HG03103 (cell line): Measurements from ENCODE around the gene CDON.

Source experiments
- ATAC-seq: cut with Tn5 transposase; IDR thresholded peaks from one replicate; pipeline ENCODE4 v1.9.1; 2021; ENCODE audit warnings: low read depth; ENCODE audit not compliant: unreplicated experiment

Gene CDON

DNA sequence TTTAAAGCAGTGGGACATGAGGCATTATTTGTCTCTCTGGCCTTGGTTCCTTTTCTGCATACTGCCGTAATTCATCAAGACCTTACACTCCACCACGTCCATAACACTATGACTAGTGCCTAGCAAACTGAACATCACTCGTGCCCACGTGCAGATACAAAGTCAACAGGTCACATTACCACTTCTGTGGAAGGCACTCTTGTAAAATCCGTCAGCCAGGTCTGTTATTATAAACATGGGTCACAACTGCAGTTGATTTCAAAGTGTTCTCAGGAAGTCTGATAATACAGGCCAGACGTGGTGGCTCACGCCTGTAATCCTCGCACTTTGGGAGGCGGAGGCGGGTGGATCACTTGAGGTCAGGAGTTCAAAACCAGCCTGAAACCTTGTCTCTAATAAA, 102.7 kb downstream of the CDON start:
- ATAC-seq, result no peak

DNA sequence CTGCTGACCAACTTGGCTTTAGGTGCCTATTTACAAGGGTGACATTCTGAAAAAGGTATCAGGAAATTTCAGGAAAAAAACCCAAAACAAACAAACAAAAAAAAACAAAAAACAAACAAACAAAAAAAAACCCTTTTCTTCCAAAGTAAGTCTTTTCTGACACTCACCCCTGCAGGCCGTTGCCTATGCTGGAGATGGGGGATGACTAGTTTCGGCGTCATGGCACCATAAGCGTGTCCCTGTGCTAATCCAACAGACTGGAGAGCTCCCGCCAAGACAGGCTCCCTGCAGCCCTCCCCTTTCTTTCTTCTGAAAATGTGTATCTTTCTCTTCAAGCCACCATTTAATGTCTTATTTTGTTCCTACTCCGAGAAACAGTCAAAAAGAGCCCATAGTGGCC, 103.2 kb downstream of the CDON start:
- no peak for ATAC-seq

DNA sequence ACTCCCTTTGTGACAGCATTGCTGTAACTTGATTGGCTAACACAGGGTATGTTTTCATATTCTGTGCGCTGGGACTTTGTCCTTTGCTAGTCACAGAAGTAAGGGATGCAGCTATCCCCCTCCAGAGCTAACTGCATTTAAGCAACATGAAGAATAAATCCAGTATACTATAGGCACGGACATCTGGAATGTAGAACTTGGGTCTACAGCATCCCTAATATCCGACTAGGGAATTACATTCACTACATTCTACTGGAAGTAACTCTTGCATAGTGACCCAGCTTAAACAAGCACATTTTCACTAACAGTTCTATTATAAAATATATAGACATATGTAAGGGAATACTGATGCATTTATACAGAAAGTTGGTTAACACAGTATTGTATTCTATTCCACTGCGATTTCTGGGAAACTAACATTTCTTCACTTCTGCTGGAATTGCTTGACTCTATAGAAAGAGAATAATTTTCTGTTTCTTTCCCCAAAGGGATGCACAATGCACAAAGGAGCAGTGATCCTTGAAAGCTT, 103.7 kb downstream of the CDON start:
- no peak for ATAC-seq

DNA sequence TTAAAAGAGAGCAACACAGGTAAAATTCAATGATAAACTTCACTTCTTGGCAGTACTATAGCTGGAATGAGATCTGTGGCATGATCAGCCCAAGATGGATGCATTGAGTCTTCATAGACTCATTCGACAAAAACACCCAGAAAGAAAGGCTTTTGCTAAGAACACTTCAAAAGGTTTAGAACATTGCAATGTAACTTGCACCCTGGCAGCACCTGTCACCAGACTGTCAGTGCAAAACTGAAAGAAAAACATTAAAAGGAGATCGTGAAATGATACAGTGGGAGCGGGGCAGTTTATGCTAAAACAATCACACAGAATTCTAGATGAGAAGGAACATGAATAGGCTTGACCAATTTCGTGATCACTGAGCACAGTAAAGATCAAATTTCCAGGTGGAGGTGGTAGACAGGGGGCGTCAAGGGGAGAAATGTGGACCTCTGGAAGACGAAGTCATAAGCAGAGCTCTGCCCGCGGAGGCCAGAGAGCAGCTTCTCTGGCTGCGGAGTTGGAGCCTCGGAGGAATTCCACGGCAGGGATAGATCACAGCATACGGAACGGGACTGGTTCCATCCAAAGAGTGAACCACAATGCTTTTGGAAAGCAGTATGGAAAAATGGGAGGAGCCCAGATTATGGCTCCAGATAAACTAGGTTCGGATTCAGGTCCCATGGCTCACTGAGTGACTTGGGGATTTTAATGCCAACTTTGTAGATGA, 104.9 kb downstream of the CDON start:
- ATAC-seq, result no peak

DNA sequence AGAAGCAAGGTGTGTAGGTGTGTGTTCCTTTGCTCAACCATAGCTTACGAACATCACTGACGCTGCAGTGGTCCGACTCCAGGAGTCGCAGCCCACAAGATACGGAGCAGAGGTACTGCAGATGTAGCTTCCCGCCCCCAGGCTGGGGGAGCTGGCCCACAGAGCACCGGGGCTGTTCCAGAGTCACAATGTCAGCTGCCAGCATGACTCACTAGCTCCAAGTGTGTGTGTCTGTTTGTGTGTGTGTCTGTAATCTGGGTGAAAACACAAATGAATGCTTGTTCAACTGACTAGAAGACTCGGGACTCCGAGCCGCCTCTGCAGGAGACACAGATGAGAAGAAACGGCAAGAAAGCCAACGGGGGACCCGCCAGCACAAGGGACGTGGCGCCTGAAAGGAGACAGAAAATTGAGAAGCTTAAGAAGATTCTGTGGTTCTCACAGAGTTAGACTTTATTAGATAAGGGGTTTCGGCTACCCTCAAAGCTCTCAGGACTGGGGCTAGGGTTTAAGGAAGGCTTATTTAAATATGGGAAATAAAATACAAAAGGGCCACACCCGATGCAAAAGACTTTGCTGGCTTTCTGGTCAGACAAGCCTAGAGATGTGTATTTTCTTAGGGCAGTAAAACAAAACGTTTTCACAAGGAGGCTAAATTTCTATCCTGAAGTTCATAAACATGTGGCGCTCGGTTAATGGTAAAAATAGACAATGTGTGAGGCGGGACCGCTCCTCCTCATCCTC, 106.1 kb downstream of the CDON start:
- no peak for ATAC-seq

DNA sequence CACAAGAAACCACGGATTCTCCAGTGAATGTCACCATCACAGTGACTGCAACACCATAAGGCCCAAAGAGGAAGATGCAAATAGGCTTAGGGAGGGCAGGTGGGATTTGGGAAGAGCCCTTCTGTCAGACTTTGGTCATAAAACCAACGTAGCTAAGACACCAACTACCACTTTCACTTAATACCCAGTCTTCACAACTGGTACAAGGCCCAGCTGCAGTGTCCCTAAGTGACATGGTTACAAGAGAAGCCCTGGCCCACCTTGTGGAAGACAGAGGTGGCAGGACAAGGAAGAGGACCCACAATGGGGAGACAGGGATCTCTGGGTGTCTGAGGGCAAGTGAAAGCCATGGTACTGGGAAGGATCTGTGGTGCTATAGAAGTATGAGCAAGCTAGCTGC, 106.8 kb downstream of the CDON start:
- no peak for ATAC-seq

DNA sequence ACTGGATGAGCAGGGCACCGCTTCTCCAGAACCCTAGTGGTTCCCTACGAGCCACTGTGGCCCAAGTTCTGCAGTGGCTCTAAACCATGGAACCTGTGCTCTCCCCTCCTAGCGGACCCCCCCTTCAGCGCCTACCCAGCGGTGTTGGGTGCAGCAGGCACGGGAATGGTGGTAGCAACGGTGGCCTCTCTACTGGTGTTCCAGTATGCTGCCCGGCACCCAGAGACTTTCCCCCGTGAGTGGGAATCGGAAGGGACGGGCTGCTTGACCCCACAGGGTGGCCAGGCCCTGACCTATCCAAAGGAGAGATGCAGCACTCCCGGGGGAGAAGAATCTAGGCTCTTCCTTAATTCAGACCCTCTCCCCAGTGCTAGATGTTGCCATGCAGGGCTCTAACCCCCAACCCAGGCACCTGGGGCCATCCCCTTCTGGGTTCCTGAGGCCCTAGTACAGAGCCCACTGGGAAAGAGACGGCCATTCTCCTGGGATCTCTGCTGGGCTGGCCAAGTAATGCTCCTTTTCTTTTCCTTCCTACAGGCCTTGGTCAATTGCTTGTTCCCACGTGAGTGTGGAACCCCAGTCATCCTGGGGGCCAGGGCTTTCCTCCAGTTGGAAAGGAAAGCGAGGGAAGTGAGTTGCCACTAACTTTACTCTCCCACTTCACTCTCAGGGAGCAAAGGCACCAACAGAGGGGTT, 107.6 kb downstream of the CDON start:
- ATAC-seq, result no peak

DNA sequence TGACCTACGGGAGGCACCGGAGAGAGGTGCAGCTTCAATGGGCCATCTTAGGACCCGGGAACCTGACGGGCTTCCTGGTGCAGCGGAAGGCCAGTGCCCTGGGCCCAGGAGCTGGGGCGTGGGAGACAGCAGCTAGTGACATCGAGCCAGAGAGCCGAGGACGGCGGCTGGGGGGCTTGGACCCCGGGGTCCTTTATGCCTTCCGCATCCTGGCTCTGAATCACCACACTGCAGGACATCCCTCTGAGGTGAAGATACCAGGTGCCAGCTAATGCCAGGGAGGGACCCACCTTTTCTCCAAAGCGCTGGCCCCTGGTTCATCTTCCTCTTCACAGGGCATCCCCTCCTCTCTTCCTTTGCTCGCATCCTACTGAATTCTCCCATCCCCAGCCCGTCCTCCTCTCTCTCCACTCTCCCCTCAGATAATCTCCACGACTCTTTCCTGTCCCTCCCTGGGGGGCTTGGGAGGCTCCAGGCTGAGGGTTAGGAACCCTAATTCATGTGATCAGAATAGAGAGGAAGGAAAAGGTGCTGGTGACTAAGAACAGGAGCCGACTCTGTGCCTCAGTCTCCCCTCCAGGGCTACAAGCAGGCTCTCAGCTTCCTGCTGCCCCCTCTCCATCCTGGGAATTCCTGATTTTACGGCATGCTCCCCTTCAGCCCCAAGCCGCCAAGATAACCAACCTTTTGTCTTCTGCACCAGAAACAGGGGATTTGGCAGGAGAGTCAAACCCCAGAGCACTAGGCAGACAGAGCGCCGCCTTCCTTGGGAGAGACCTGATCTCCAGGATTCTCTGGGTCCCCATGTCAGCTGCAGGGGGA, 108.3 kb downstream of the CDON start:
- ATAC-seq, result no peak

DNA sequence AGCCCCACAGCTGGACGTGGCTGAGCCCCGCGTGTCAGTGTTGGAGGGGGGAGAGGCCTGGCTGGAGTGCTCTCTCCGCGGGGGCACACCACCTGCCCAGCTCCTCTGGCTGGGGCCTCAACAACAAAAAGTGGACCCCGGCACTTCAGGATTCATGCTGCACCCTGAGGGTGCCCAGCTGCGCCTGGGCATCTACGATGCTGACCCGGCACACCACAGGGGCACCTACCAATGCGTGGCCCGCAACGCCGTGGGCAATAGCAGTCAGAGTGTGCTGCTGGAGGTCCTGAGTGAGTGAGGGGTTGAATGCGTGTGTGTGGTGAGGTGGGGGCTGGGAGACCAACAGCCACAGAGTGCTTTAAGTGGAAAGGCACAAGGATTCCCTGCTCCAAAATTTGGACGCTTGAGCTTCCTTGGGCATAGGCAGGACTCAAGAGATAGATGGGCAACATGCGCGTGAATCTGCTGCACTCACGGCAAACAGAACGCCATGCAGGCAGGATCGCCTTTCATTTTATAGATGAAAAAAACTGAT, 109.2 kb downstream of the CDON start:
- ATAC-seq, result no peak

DNA sequence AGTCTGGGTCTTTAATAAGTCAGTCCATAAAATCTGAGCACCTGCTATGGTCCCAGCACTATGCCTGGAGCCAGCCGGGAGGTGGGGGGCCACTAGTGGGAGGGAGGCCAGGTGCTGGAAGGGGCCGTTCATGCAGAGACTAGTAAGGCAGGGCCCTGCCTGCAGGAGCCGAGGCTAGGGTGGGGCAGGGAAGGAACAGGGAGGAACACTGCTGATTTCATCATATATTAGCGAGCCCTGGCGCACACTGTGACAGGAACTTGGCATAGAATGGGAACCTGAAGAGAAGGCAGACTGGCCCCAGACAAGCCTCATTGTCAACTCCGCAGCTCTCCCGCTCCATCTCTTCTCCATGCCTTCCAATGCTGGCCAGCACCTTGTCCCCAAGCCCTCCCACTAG, 109.7 kb downstream of the CDON start:
- no peak for ATAC-seq

DNA sequence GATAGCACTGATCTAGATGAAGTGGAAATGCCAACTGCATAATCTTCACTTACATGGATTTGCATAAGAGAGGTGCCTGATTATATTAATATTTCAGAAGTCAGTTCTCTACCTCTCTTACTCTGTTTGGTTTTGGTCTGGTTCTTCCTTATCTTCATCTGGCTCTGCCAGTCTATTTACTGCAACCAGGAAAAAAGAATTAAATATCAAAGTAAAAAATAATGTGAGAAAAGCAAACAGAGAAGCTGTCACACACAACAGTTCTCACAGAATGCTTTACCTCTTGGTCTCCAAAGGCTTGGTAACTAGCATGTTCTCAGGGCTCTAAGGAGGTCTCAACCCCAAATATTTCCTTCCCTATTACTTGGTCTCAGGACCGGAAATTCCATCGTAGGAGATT, 110.1 kb downstream of the CDON start:
- no peak for ATAC-seq

DNA sequence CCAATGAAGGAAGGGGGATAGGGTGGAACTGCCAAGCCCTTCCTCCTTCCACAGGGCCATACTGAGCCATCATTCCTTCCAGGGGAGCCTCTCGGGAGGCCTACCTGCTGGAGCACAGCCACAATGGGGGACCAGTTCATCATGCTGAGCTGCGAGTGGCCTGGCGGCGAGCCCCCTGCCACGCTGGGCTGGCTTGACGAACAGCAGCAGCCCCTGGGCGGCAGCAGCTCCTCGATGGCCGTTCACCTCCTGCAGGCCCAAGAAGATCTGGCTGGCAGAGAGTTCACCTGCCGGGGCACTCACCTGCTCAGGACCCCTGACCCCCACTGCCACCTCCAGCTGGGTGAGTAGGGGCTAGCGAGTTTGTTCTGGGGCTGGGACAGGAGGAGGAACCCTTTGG, 110.9 kb downstream of the CDON start:
- ATAC-seq, result no peak

DNA sequence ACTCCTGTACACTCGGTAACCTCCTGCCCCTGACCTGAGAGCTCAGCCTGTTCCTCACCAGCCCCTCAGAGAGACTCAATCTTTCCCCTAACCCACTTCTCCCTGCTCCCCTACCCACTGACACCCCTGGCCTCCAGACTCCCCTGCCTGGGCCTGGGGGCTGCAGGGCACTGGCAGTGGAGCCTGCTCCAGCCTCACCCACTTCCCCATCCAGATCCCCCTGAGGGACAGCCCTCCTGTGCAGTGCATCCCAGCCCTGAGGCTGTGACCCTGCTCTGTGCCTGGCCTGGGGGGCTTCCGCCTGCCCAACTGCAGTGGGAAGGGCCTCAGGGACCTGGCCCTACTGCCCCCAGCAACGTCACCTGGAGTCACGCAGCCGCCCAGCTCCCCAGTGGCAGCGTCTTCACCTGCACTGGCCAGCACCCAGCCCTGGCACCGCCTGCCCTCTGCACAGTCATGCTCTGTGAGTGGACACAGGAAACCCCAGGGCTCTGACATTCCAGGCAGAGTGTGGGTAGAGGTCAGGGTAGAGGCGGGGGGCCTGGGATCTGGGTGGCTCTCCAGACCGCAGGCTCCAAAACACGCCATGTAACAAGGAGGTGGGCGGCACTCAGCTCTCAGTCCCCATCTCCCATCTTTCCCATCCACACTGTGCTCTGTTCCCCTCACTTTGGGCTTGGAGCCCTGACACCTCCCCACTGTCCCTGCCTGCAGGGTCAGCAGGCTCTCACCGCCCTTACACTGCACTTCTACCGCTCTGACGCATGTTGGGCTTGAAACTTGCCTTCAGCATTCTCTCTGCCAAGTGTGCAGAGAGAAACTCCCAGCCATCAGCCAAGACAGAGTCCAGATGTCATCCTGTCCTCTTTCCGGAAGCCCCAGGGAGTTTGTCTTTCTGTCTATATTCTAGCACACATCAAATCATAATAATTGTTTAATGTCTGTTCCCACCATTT, 111.7 kb downstream of the CDON start:
- no peak for ATAC-seq

DNA sequence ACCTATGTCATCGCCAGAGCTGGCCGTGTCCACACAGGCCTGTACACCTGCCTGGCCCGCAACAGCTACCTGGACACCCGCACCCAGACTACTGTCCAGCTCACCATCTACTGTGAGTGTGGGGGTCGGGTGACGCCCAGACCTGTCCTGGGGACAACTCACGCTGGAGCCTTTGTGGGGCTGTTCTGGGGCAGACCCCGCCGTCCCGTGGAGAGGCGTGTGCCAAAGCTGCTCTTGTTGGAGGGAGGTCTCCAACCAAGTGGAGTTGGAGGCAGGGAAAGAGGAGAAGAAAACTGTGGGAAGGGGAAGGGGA, 112.5 kb downstream of the CDON start:
- no peak for ATAC-seq

DNA sequence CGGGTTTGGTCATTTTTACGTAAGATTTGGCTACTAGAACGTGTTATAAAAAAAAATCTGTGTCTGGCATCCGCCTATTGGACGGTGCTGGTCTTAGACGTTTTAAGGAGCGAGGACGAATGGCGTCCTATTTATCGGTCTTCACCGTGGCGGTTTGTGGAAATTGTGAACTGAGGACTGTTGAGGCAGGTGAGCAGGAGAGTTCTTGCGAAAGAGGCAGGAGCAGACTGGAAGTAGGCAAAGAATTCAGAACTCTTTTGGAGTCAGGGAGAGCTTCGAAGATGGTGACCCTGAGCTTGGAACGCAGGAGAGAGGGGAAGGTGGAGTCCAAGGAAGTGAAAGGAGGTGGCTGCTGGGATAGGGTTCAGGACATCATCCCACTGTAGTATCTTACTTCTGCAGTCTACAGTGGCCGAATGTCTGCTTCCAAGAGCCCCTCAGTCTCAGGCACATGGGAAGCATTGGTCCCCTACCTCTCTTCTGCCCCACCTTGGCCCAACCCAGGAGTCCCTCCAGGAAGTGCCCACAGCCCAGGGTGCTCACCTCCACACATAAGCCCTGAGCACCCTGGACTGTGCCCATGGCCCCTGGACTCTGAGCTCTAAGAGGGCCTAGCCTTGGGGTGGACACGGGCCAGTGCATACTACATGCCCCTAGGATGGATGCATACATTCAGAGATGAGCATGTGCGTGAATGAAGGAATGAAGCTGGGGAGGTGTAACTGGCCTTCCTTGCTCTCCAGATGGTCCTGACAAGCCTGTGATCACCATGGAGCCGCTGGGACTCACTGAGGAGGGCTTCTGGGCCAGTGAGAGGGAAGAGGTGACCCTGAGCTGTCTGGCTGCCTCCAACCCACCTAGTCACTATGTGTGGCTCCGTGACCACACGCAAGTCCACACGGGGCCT, 113.1 kb downstream of the CDON start:
- ATAC-seq, result no peak

DNA sequence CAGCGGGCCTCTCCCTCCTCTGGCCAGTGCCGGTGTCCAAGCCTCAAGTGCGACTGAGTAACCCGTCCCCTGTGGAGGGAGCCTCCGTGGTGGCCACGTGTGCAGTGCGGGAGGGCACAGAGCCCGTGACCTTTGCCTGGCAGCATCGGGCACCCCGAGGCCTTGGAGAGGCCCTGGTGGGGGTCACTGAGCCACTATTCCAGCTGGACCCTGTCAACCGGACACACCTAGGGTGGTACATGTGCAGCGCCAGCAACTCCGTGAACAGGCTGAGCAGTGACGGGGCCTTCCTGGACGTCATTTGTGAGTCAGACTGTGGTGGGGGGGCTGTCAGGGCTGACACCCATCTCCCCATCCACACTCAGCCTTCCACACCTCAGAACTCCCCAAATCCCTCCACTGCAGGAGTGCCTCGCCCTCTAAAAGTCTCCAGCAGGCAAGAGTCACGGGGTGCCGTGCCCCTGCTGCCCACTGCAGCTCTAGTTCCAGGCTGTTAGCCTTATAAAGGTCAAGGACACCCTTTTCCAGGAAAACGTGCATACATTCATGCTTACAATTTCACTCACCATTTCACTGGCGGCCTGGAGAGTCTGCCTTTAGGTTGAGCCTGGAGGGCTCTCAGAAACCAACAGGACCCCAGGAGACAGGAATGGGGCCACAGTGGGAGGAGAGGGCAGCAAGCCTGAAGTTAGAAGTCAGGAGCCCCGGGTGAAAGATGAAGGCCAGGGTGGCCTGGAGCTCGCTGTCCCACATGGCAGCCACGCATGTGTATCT, 114.2 kb downstream of the CDON start:
- ATAC-seq, result no peak

DNA sequence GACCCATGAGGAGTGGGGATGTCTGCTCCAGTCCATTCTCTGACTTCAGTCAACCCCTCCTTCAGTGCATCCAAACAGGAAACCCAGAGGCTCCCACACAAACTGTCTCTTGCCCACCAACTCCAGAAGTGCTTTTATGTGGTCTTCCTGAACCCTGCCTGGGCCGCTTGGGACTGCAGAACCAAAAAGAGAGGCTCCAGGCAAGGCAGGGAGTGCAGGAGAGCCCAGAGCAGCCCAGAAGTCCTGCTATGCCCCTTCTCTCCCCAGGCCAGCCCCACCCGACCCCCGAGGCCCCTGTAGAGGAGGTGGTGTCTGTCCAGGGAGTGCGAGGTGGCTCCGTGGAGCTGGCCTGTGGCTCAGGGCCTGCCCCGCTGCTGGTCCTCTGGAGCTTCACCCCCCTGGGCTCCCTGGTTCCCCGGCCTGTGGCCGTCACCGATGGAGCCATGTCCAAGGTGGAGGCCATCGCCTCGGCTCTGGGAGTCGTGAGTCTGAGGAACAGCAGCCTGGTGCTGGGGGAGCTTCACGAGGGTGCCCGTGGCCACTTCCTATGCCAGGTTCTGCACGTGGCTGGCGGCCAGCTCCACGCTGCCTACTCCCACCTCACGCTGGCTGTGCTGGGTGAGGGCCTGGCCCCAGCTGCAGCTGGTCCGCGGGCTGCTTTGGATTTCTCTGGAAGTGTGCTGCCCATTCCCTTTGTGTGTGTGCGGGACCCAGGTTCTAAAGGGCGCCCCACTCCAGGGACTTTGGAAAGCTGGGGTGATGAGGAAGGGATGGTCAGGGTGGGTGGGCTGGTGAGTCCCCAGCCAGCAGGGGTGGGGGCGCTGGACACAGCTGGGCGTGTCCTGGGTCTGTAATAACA, 115.0 kb downstream of the CDON start:
- no peak for ATAC-seq
